Small intestine (tissue), 16 donors: ENCODE data around the gene TSPY2. TPM values are rescaled to one million over a fixed set of nuclear protein-coding genes. Genes with fewer than 3 reads are reported as not detected.
"Not testable (repeated sequence)": the region's sequence is repeated elsewhere in the genome, so short reads cannot be mapped to it uniquely, and the experiment has no call there.

Experiments
- DNase-seq, 2 donors: peaks; one replicate each; pipeline versions ENCODE4 v3.0.0 to v3.0.0-alpha.2; 2013
- FAIRE-seq: peaks from 2 replicates; lab custom pipeline; 2012; peaks lifted over from hg19 to GRCh38; lab: Jason Lieb, UNC
- H3K27ac ChIP-seq, 3 donors: one replicate each; pipeline ENCODE4 v1.5.1; 2013; ENCODE audit warnings: low read length in 2 of 3, mild to moderate bottlenecking in 2 of 3, control low read depth in 1 of 3, inconsistent platforms in 1 of 3, low read depth in 1 of 3, moderate library complexity in 1 of 3
- H3K27me3 ChIP-seq, 3 donors: one replicate each; pipeline ENCODE4 v1.6.1; 2013; ENCODE audit warnings: low read length in 3 of 3, inconsistent platforms in 1 of 3; ENCODE audit not compliant: control insufficient read depth in 3 of 3, insufficient read depth in 3 of 3
- H3K36me3 ChIP-seq, 3 donors: one replicate each; pipeline ENCODE4 v1.6.1; 2013; ENCODE audit warnings: low read length in 3 of 3, inconsistent platforms in 1 of 3, low read depth in 1 of 3, mild to moderate bottlenecking in 1 of 3, moderate library complexity in 1 of 3; ENCODE audit not compliant: control insufficient read depth in 3 of 3, insufficient read depth in 2 of 3
- H3K4me1 ChIP-seq, 3 donors: one replicate each; pipeline ENCODE4 v1.6.1; 2013; ENCODE audit warnings: low read length in 2 of 3, inconsistent platforms in 1 of 3, low read depth in 1 of 3, mild to moderate bottlenecking in 1 of 3, moderate library complexity in 1 of 3; ENCODE audit not compliant: control insufficient read depth in 3 of 3, insufficient read depth in 2 of 3
- H3K4me3 ChIP-seq, 3 donors: one replicate each; pipeline ENCODE4 v1.5.1; 2013; ENCODE audit warnings: low read length in 3 of 3, control low read depth in 1 of 3, inconsistent platforms in 1 of 3, low read depth in 1 of 3, mild to moderate bottlenecking in 1 of 3, moderate library complexity in 1 of 3
- H3K9me3 ChIP-seq, 2 donors: one replicate each; pipeline ENCODE4 v1.6.1; 2013; ENCODE audit warnings: low read depth in 1 of 2, low read length in 1 of 2; ENCODE audit not compliant: control insufficient read depth in 2 of 2, insufficient read depth in 1 of 2
- WGBS, 3 donors: extraction: QIAGEN DNeasy Blood & Tissue Kit; methylation state at CpG; one replicate each; pipeline ENCODE4 v1.1.7; 2013; 5-methylcytosine and 5-hydroxymethylcytosine counted together
- long read RNA-seq, 10 donors: transcript quantifications; one replicate each; lab custom pipeline, GENCODE V29; 2026
- polyA plus RNA-seq, 4 donors: library from polyadenylated mRNA; stranded (reverse) in 3 of 4; unstranded in 1 of 4; fragments of 200-250 nt in 3 of 4; fragments of 120-200 nt in 1 of 4; gene quantifications; one replicate each; pipeline versions ENCODE4 v1.2.1 to v1.2.3, GENCODE V29; 2013
- donor health status: healthy with polysubstance abuse.
- donor health status: control.
- donor health status: control.
- donor health status: Bipolar disorder and iron deficiency.
- donor health status: healthy.

TSPY2 gene, protein sequence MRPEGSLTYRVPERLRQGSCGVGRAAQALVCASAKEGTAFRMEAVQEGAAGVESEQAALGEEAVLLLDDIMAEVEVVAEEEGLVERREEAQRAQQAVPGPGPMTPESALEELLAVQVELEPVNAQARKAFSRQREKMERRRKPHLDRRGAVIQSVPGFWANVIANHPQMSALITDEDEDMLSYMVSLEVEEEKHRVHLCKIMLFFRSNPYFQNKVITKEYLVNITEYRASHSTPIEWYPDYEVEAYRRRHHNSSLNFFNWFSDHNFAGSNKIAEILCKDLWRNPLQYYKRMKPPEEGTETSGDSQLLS
- polyA plus RNA-seq = not detected
- long read RNA-seq, donor 1 = 0 reads
- long read RNA-seq, donor 2 = 0 reads
- long read RNA-seq, donor 3 = 0 reads
- long read RNA-seq, donor 4 = 0 reads
- long read RNA-seq, donor 5 = 0 reads
- long read RNA-seq, donor 6 = 0 reads
- long read RNA-seq, donor 7 = 0 reads
- long read RNA-seq, donor 8 = 0 reads
- long read RNA-seq, donor 9 = 0 reads
- long read RNA-seq, donor 10 = 0 reads

DNA sequence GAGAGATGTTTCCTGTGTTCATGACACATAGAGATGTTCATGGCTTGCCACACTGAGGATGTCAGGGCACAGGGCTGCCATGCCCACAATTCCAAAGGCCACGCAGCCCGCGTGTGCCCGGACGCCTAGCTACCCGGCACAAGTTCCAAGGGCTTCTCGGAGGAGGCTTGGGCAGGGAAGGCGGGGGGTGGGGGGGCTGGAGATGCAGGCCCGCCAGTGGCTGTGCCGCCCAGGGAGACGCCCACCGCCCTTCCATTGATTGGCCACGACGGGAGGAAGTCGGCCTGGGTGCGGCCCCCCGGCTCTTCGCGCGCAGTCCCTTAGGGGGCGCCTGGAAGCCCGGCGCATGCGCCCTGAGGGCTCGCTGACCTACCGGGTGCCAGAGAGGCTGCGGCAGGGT lies at the start of gene TSPY2:
Gene TSPY2 (plus strand): TSS at position 301 of the 400 bp plus-strand sequence. CDS start 46 bp downstream, at position 347.
- not testable (repeated sequence) for DNase-seq, H3K27ac ChIP-seq, H3K27me3 ChIP-seq, H3K4me1 ChIP-seq, H3K9me3 ChIP-seq, H3K4me3 ChIP-seq, FAIRE-seq, H3K36me3 ChIP-seq
- WGBS, 3 donors = 86% methylated on average over 14 of the region's 27 CpGs; no CpG with 5 or more reads in 2 of the 3 donors

DNA sequence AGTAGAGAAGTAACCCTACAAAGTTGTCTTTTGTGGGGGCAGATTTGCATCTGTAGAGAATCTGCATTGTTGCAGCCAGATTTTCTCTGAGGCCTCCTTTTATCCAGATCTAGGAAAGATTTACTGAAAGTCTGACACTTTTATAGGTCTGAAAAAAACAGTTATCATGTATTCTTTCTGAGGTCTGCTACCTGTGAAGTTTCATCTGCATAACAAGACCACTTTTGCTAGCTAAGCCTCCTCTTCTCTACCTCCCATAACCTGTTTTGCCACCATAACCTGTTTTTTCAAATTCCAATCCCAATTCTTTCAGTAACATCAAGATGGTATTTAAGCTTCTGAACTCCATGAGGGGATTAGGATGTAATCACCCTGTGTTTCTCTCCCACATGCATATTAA lies 36.5 kb upstream of the TSPY2 start:
- H3K27ac ChIP-seq, H3K4me3 ChIP-seq, H3K9me3 ChIP-seq, H3K36me3 ChIP-seq, FAIRE-seq, H3K4me1 ChIP-seq, H3K27me3 ChIP-seq, DNase-seq: not testable (repeated sequence)

DNA sequence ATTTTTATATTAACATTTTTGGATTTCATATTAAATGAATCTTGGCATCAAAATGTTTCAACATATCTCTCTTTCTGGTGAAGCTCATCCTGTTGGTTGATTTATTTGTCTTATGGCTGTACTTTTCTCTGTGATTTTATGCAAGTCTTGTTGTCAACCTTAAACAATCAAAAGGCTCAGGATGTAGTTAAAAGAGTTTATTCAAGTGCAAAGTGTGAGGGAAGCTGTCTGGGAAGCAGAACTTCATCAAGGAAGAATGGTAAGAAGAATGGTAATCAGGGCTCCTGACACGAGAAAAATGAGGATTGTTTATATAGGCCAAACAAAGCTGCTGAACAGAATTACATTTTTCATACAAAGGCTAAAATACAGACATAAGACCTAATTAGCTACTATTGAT lies 29.0 kb upstream of the TSPY2 start:
- not testable (repeated sequence) for H3K27ac ChIP-seq, H3K4me1 ChIP-seq, DNase-seq, H3K36me3 ChIP-seq, H3K27me3 ChIP-seq, H3K4me3 ChIP-seq, H3K9me3 ChIP-seq, FAIRE-seq
- 0 to 11% (median 0%) methylated on average over 1 of the region's 1 CpG for WGBS, 3 donors

DNA sequence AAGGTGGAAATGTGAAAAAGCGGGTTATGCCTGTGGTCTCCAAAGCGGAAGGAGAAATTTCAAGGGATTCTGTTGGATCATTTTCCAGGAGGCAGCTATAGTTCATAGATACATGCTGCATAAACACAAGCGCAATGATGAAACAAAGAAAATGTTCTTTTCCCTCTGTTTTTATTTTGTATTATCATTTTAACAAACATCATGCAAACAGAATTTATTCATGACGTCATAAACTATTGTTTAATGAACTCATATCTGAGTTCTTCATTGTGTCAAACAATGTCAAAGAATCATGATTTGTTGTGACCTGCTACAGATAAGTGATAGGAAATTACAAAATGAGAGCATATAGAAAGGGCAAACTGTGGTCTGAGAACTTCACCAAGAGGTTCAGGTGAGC lies 23.8 kb downstream of the TSPY2 start:
- not testable (repeated sequence) for DNase-seq, H3K27ac ChIP-seq, H3K9me3 ChIP-seq, H3K27me3 ChIP-seq, H3K4me1 ChIP-seq, FAIRE-seq, H3K36me3 ChIP-seq, H3K4me3 ChIP-seq
- WGBS, 3 donors = 67 to 76% methylated on average over 2 of the region's 4 CpGs; no CpG with 5 or more reads in 1 of the 3 donors
